Prostate gland (tissue), 2 donors: ENCODE results near the gene NETO1. TPM values are rescaled to one million over a fixed set of nuclear protein-coding genes. Genes with fewer than 3 reads are reported as not detected.

Experiments used
- DNase-seq: peaks from one replicate; pipeline ENCODE4 v3.0.0-alpha.2; 2019; ENCODE audit warnings: low spot score
- H3K27ac ChIP-seq, 2 donors: fragments of 200-600 bp; sonication (generic); 2 replicates each; pipeline ENCODE4 v1.5.1; 2017 to 2019
- H3K27me3 ChIP-seq: fragments of 200-600 bp; sonication (generic); replicated peaks from 2 replicates; pipeline ENCODE4 v1.5.1; 2019; ENCODE audit not compliant: insufficient read depth
- H3K36me3 ChIP-seq, 2 donors: fragments of 200-600 bp; sonication (generic); 1 replicate in 1 of 2; 2 replicates in 1 of 2; pipeline versions ENCODE4 v1.5.1 to v1.8.1; 2017 to 2019
- H3K4me1 ChIP-seq: fragments of 200-600 bp; sonication (generic); replicated peaks from 2 replicates; pipeline ENCODE4 v1.5.1; 2019
- H3K4me3 ChIP-seq, 2 donors: fragments of 200-600 bp; sonication (generic); 2 replicates each; pipeline ENCODE4 v1.5.1; 2017 to 2019
- H3K9me3 ChIP-seq: fragments of 200-600 bp; sonication (generic); 2 replicates; pipeline ENCODE4 v1.5.1; 2017
- CTCF ChIP-seq, 4 experiments: fragments of 200-600 bp in 2 of 4; fragments of 450-650 bp in 2 of 4; sonication (generic) in 2 of 4; IDR thresholded peaks; 1 replicate in 3 of 4; 2 replicates in 1 of 4; pipeline ENCODE4 v1.5.1; 2016 to 2019; ENCODE audit warnings: antibody characterized with exemption in 4 of 4, mild to moderate bottlenecking in 2 of 4, moderate library complexity in 2 of 4
- POLR2A ChIP-seq: fragments of 450-650 bp; IDR thresholded peaks from one replicate; pipeline ENCODE4 v1.6.1; 2016; ENCODE audit warnings: antibody characterized with exemption, mild to moderate bottlenecking
- POLR2AphosphoS5 ChIP-seq: sonication (generic); formaldehyde crosslinking; IDR thresholded peaks from one replicate; pipeline ENCODE4 v1.6.1; 2017; ENCODE audit warnings: antibody characterized with exemption
- WGBS: methylation state at CpG from one replicate; pipeline ENCODE4 v1.1.5; 2018; 5-methylcytosine and 5-hydroxymethylcytosine counted together
- intact Hi-C: fragments of 100-400 bp; cut with DNase I; formaldehyde crosslinking; loops from one replicate; pipeline ENCODE4 v1.14.2; 2022
- total RNA-seq, 2 donors: library from RNA; depleted of rRNA; stranded (reverse); fragments of >200 nt; gene quantifications; one replicate each; pipeline ENCODE4 v1.1.0, GENCODE V29; 2016

The NETO1 gene
- total RNA-seq, 2 donors from 2014 or later: 1.6 TPM; not detected in 1

GRCh38 chr18:72846736-72847533, 20.9 kb downstream of the NETO1 start:
- Histone ChIP-seq H3K36me3 (no peaks in the 10 kb centered on the region), H3K4me1 (no peaks in the 10 kb centered on the region), H3K27ac (no peak overlapping the region), H3K4me3 (no peak overlapping the region), H3K9me3 (no peaks in the 10 kb centered on the region), H3K27me3 (no peaks in the 10 kb centered on the region)
- WGBS: 26% methylated on average over 7 of the region's 7 CpGs
- intact Hi-C loops: no loop called here
- DNase-seq: no peak
- TF ChIP-seq POLR2AphosphoS5: no peak

GRCh38 chr18:72843743-72844142, 24.0 kb downstream of the NETO1 start:
- intact Hi-C loops: no loop called here
- H3K36me3 ChIP-seq: no peaks in the 10 kb centered on the region
- TF ChIP-seq POLR2A (no peak), CTCF (IDR thresholded peaks at IDR 0.05) (no peak), POLR2AphosphoS5 (no peak)
- no peak for DNase-seq
- H3K4me1 ChIP-seq: no peaks in the 10 kb centered on the region
- H3K27ac ChIP-seq: no peak overlapping the region
- H3K4me3 ChIP-seq: no peak overlapping the region
- 77% methylated on average over 8 of the region's 8 CpGs for whole genome bisulfite sequencing
- H3K27me3 ChIP-seq: no peaks in the 10 kb centered on the region
- H3K9me3 ChIP-seq: no peaks in the 10 kb centered on the region

- Histone ChIP-seq H3K27ac (no peak overlapping the region), H3K9me3 (no peaks in the 10 kb centered on the region), H3K4me3 (no peak overlapping the region), H3K4me1 (no peaks in the 10 kb centered on the region), H3K36me3 (no peaks in the 10 kb centered on the region), H3K27me3 (no peaks in the 10 kb centered on the region)
- intact Hi-C loops: no loop called here
- WGBS: 27% methylated on average over 4 of the region's 4 CpGs
- no peak for DNase-seq
- TF ChIP-seq POLR2AphosphoS5 (no peak), CTCF (IDR thresholded peaks at IDR 0.05) (no peak), POLR2A (no peak)
These were observed 27.7 kb downstream of the NETO1 start for GRCh38 chr18:72840109-72840508.

GRCh38 chr18:72834731-72835130, 33.1 kb downstream of the NETO1 start:
- H3K27ac ChIP-seq: no peak overlapping the region
- WGBS: 93% methylated on average over 3 of the region's 3 CpGs

GRCh38 chr18:72833471-72833870, 34.3 kb downstream of the NETO1 start:
- TF ChIP-seq POLR2A: no peak
- no peak for TF ChIP-seq POLR2AphosphoS5
- TF ChIP-seq CTCF (IDR thresholded peaks at IDR 0.05): no peak
- WGBS: 91% methylated on average over 7 of the region's 7 CpGs
- Histone ChIP-seq H3K4me3 (no peak overlapping the region), H3K9me3 (no peaks in the 10 kb centered on the region), H3K27ac (no peak overlapping the region), H3K4me1 (no peaks in the 10 kb centered on the region), H3K27me3 (no peaks in the 10 kb centered on the region), H3K36me3 (no peaks in the 10 kb centered on the region)
- intact Hi-C loops: no loop called here
- DNase-seq: no peak

More at GRCh38 chr18:72834731-72835130, 33.1 kb downstream of the NETO1 start:
- H3K9me3 ChIP-seq: no peaks in the 10 kb centered on the region
- no peak for TF ChIP-seq POLR2AphosphoS5
- TF ChIP-seq CTCF (IDR thresholded peaks at IDR 0.05): no peak
- TF ChIP-seq POLR2A: no peak
- H3K27me3 ChIP-seq: no peaks in the 10 kb centered on the region
- H3K4me1 ChIP-seq: no peaks in the 10 kb centered on the region
- intact Hi-C loops: no loop called here
- DNase-seq: no peak
- H3K4me3 ChIP-seq: no peak overlapping the region
- H3K36me3 ChIP-seq: no peaks in the 10 kb centered on the region
